OCI-LY7 (cell line): ENCODE data around the gene WDR36.

Experiments used
- CTCF ChIP-seq: fragments of 200-600 bp; sonication (generic); conservative IDR thresholded peaks from 2 replicates; pipeline ENCODE4 v1.5.1; 2014; ENCODE audit warnings: mild to moderate bottlenecking, antibody characterized with exemption, low read length, moderate library complexity, mixed read lengths
- EZH2phosphoT487 ChIP-seq: fragments of 200-600 bp; sonication (generic); IDR thresholded peaks from 2 replicates; pipeline ENCODE4 v1.6.1; 2018; ENCODE audit warnings: low read depth, borderline replicate concordance, mild to moderate bottlenecking, mixed run types, antibody characterized with exemption, low read length, moderate library complexity, mixed read lengths

DNA sequence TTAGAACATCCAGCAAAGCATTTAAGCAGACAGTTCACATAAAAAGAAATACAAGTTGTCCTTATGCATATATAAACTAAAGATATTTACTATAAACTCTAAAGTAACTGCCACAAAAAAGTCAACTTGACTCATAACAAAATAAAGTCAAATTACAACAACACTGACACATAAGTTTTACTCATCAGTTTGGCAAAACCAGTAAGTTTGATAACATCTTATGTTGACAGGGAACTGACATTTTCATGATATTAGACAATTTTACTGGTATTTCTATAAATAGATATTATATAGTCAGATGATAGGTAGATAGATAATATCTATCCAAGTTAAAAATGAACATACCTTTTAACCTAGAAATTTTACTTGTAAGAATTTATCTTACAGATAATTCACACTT is 30.5 kb upstream of the WDR36 start:
- TF ChIP-seq CTCF (no peak), EZH2phosphoT487 (no peak)
